Aorta (tissue), 5 donors: ENCODE data around the gene CPN2. TPM values are rescaled to one million over a fixed set of nuclear protein-coding genes. Genes with fewer than 3 reads are reported as not detected.
A peak's percentile ranks its signal among the peaks of the same experiment; 100 is the strongest.

Source experiments
- ATAC-seq: fragments of 200-7000 bp; cut with Tn5 transposase; one replicate; pipeline ENCODE4 v1.9.1; 2022; ENCODE audit warnings: moderate library complexity; ENCODE audit not compliant: low FRiP score
- DNase-seq, 2 donors: peaks; one replicate each; pipeline ENCODE4 v3.0.0-alpha.2; 2020
- H3K27ac ChIP-seq, 2 donors: one replicate each; pipeline ENCODE4 v1.5.1; 2013; ENCODE audit warnings: low read length in 2 of 2, mild to moderate bottlenecking in 2 of 2, moderate library complexity in 2 of 2, control low read depth in 1 of 2, inconsistent platforms in 1 of 2, low read depth in 1 of 2
- H3K27me3 ChIP-seq, 2 donors: one replicate each; pipeline ENCODE4 v1.6.1; 2013; ENCODE audit warnings: control low read depth in 1 of 2, low read length in 1 of 2, mild to moderate bottlenecking in 1 of 2, moderate library complexity in 1 of 2; ENCODE audit not compliant: insufficient read depth in 2 of 2, control insufficient read depth in 1 of 2
- H3K36me3 ChIP-seq, 2 donors: one replicate each; pipeline ENCODE4 v1.6.1; 2013; ENCODE audit warnings: control low read depth in 1 of 2, low read length in 1 of 2, mild to moderate bottlenecking in 1 of 2; ENCODE audit not compliant: insufficient read depth in 2 of 2, control insufficient read depth in 1 of 2
- H3K4me1 ChIP-seq, 2 donors: one replicate each; pipeline ENCODE4 v1.6.1; 2013; ENCODE audit warnings: low read length in 2 of 2, control low read depth in 1 of 2, mild to moderate bottlenecking in 1 of 2, moderate library complexity in 1 of 2; ENCODE audit not compliant: insufficient read depth in 2 of 2, control insufficient read depth in 1 of 2
- H3K4me3 ChIP-seq, 2 donors: one replicate each; pipeline ENCODE4 v1.5.1; 2013; ENCODE audit warnings: low read length in 2 of 2, control low read depth in 1 of 2, mild to moderate bottlenecking in 1 of 2
- H3K9me3 ChIP-seq: one replicate; pipeline ENCODE4 v1.6.1; 2013; ENCODE audit warnings: mild to moderate bottlenecking, low read length; ENCODE audit not compliant: control insufficient read depth
- WGBS, 2 donors: extraction: QIAGEN DNeasy Blood & Tissue Kit; methylation state at CpG; one replicate each; pipeline ENCODE4 v1.1.7; 2013; 5-methylcytosine and 5-hydroxymethylcytosine counted together
- intact Hi-C, 2 donors: fragments of 100-400 bp; cut with DNase I; formaldehyde crosslinking; loops; one replicate each; pipeline versions ENCODE4 v1.14.2 to v1.15.0; 2022
- polyA plus RNA-seq, 2 donors: library from polyadenylated mRNA; stranded (reverse); fragments of 200-250 nt; gene quantifications; one replicate each; pipeline ENCODE4 v1.2.3, GENCODE V29; 2013
- total RNA-seq, 2 donors: library from RNA; stranded (reverse); fragmentation: NEBNext Ultra II Directional; extraction: Animal tissue kit (Norgen Biotek cat#: 25700); gene quantifications; one replicate each; pipeline ENCODE4 v1.2.1, GENCODE V29; 2021
- donor health status: healthy with polysubstance abuse.
- donor health status: Bipolar disorder and iron deficiency.
- donor health status: DM: no; HTN: no; CAD: no.
- donor health status: DM: no; HTN: no; CAD: no.
- donor health status: DM: yes; HTN: yes; CAD: no.

Gene CPN2
- total and polyA plus RNA-seq, 4 donors: not detected

- Histone ChIP-seq H3K4me1 (no peaks in the 10 kb centered on the region), H3K4me3 (no peak overlapping the region), H3K36me3 (no peaks in the 10 kb centered on the region), H3K9me3 (no peaks in the 10 kb centered on the region), H3K27me3 (peaks cover 0 to 3% of the 10 kb centered on the region in 2 donors), H3K27ac (no peak overlapping the region)
- WGBS, 2 donors: 92% methylated on average over 14 of the region's 14 CpGs
- ATAC-seq: no peak
- intact Hi-C loops: no loop called here
- DNase-seq: peak in 1 of 2 donors; percentile 57
Observed at GRCh38 chr3:194383276-194383940, 32.3 kb upstream of the CPN2 start.

GRCh38 chr3:194382892-194383223 lies 31.7 kb upstream of the CPN2 start:
- Histone ChIP-seq H3K36me3 (no peaks in the 10 kb centered on the region), H3K27ac (no peak overlapping the region), H3K9me3 (no peaks in the 10 kb centered on the region), H3K4me1 (no peaks in the 10 kb centered on the region), H3K4me3 (no peak overlapping the region), H3K27me3 (peaks cover 0 to 3% of the 10 kb centered on the region in 2 donors)
- peak in 1 of 2 donors; percentile 25 for DNase-seq
- no peak for ATAC-seq
- intact Hi-C loops: no loop called here
- 86 to 96% methylated on average over 9 of the region's 9 CpGs for WGBS, 2 donors

- Histone ChIP-seq H3K36me3 (no peaks in the 10 kb centered on the region), H3K9me3 (no peaks in the 10 kb centered on the region), H3K4me1 (no peaks in the 10 kb centered on the region), H3K27ac (no peak overlapping the region), H3K27me3 (peaks cover 0 to 3% of the 10 kb centered on the region in 2 donors), H3K4me3 (no peak overlapping the region)
- ATAC-seq (no peak), DNase-seq (peak in 1 of 2 donors; percentile 43)
- intact Hi-C loops: no loop called here
- WGBS, 2 donors: 86 to 89% methylated on average over 20 of the region's 20 CpGs
Observed at GRCh38 chr3:194382196-194382891, 31.2 kb upstream of the CPN2 start.

- Histone ChIP-seq H3K4me1 (no peaks in the 10 kb centered on the region), H3K4me3 (no peak overlapping the region), H3K27me3 (peaks cover 0 to 3% of the 10 kb centered on the region in 2 donors), H3K27ac (no peak overlapping the region), H3K36me3 (no peaks in the 10 kb centered on the region), H3K9me3 (no peaks in the 10 kb centered on the region)
- 34 to 37% methylated on average over 17 of the region's 17 CpGs for WGBS, 2 donors
- intact Hi-C loops: no loop called here
- no peak for ATAC-seq
- peak in 1 of 2 donors; percentile 60 for DNase-seq
Observed at GRCh38 chr3:194381460-194381875, 30.3 kb upstream of the CPN2 start.

GRCh38 chr3:194380326-194380725 lies 29.2 kb upstream of the CPN2 start:
- Histone ChIP-seq H3K4me3 (no peak overlapping the region), H3K4me1 (no peaks in the 10 kb centered on the region), H3K27me3 (peaks cover 0 to 3% of the 10 kb centered on the region in 2 donors), H3K36me3 (no peaks in the 10 kb centered on the region), H3K27ac (no peak overlapping the region), H3K9me3 (no peaks in the 10 kb centered on the region)
- intact Hi-C loops: no loop called here
- 88 to 90% methylated on average over 7 of the region's 7 CpGs for WGBS, 2 donors
- DNase-seq (peak in 1 of 2 donors; percentile 30), ATAC-seq (no peak)

GRCh38 chr3:194379651-194380050 lies 28.5 kb upstream of the CPN2 start:
- Histone ChIP-seq H3K27ac (no peak overlapping the region), H3K9me3 (no peaks in the 10 kb centered on the region), H3K4me3 (no peak overlapping the region), H3K27me3 (peaks cover 0 to 3% of the 10 kb centered on the region in 2 donors), H3K36me3 (no peaks in the 10 kb centered on the region), H3K4me1 (no peaks in the 10 kb centered on the region)
- ATAC-seq (no peak), DNase-seq (peak in 1 of 2 donors; percentile 14)
- intact Hi-C loops: no loop called here
- 82 to 87% methylated on average over 9 of the region's 9 CpGs for WGBS, 2 donors

- H3K4me3 ChIP-seq: no peak overlapping the region
- H3K9me3 ChIP-seq: no peaks in the 10 kb centered on the region
- H3K4me1 ChIP-seq: no peaks in the 10 kb centered on the region
- no peak overlapping the region for H3K27ac ChIP-seq
- DNase-seq (peak in 1 of 2 donors; percentile 10), ATAC-seq (no peak)
- H3K27me3 ChIP-seq: peaks cover 0 to 3% of the 10 kb centered on the region in 2 donors
- H3K36me3 ChIP-seq: no peaks in the 10 kb centered on the region
- intact Hi-C loops: no loop called here
- 92% methylated on average over 6 of the region's 6 CpGs for WGBS, 2 donors
Observed at GRCh38 chr3:194379231-194379630, 28.1 kb upstream of the CPN2 start.

- no peak overlapping the region for H3K27ac ChIP-seq
- no peak overlapping the region for H3K4me3 ChIP-seq
- H3K27me3 ChIP-seq: peaks cover 0 to 3% of the 10 kb centered on the region in 2 donors
- ATAC-seq: no peak
- intact Hi-C loops: no loop called here
- no peaks in the 10 kb centered on the region for H3K36me3 ChIP-seq
- H3K4me1 ChIP-seq: no peaks in the 10 kb centered on the region
- no peaks in the 10 kb centered on the region for H3K9me3 ChIP-seq
- no peak for DNase-seq
- WGBS, 2 donors: 92 to 95% methylated on average over 1 of the region's 1 CpG
Observed at GRCh38 chr3:194377708-194378107, 26.6 kb upstream of the CPN2 start.

GRCh38 chr3:194376241-194376560 lies 25.1 kb upstream of the CPN2 start:
- Histone ChIP-seq H3K4me1 (no peaks in the 10 kb centered on the region), H3K36me3 (no peaks in the 10 kb centered on the region), H3K27me3 (peaks cover 0 to 3% of the 10 kb centered on the region in 2 donors), H3K9me3 (no peaks in the 10 kb centered on the region), H3K4me3 (no peak overlapping the region), H3K27ac (no peak overlapping the region)
- WGBS, 2 donors: 82 to 84% methylated on average over 10 of the region's 10 CpGs
- intact Hi-C loops: no loop called here
- ATAC-seq (no peak), DNase-seq (peak in 1 of 2 donors; percentile 9)
